ENCODE measurements around the gene DDIAS.

- TF ChIP-seq, protein P1, sequence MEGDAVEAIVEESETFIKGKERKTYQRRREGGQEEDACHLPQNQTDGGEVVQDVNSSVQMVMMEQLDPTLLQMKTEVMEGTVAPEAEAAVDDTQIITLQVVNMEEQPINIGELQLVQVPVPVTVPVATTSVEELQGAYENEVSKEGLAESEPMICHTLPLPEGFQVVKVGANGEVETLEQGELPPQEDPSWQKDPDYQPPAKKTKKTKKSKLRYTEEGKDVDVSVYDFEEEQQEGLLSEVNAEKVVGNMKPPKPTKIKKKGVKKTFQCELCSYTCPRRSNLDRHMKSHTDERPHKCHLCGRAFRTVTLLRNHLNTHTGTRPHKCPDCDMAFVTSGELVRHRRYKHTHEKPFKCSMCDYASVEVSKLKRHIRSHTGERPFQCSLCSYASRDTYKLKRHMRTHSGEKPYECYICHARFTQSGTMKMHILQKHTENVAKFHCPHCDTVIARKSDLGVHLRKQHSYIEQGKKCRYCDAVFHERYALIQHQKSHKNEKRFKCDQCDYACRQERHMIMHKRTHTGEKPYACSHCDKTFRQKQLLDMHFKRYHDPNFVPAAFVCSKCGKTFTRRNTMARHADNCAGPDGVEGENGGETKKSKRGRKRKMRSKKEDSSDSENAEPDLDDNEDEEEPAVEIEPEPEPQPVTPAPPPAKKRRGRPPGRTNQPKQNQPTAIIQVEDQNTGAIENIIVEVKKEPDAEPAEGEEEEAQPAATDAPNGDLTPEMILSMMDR (IDR thresholded peaks at IDR 0.05) = no peak
- TF ChIP-seq POLR2A (IDR thresholded peaks at IDR 0.05) = no peak
Observed at GRCh38 chr11:82899957-82900276, 1.6 kb upstream of the DDIAS start.

All from prostate gland (tissue), 2 donors.